NCI-H2196 treated with DMSO at 0.1 percent for 48 hours (cell line): ENCODE data around the gene MRPS34.

Source experiments
- DNase-seq: peaks from one replicate; lab custom pipeline; 2025; ENCODE audit not compliant: unreplicated experiment; lab: John Stamatoyannopoulos, UW

Gene MRPS34

GRCh38 chr16:1771188-1771863, 1.6 kb downstream of the MRPS34 start, which contains the start of gene NME3:
NME3 (minus strand) TSS chr16:1771543; CDS start chr16:1771534, 9 bp downstream.
- peak; percentile 47 for DNase-seq

DNA sequence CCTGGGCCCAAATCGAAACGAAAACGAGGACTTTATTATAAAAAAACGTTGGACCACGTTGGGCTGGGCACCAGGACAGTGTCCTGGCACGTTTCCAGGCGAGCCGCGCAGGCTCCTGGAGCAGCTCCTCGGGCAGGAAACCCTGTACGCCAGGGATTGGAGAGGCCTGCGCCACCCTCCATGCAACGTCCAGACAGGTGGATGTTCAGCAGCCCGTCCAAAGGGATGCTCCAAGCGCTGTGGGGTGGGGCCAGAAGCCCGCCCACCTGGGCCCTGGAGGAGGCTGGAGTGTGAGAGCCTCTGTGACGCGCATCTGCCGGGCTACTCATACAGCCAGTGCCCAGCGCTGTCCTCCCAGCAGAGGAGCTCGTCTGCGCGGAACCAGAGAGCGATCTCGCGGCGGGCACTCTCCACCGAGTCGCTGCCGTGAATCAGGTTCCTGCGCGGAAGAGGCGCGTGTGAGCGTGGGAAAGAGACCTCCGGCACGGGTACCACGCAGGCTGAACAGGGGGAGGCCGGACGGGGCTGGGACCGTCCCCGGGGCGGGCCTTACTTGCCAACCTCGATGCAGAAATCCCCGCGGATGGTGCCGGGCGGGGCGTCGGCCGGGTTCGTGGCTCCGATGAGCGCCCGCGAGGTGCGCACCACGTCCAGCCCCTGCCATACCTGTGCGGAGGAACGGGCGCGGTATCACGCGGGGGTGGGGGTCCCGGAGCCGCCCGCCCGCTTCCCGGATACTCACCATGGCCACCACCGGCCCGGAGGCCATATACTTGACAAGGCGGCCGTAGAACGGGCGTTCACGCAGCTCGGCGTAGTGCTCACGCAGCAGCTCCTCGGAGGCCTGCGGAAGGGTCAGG, 2.4 kb downstream of the MRPS34 start:
- DNase-seq: peak; percentile 88

GRCh38 chr16:1769402-1770300, 3.3 kb downstream of the MRPS34 start:
- no peak for DNase-seq

DNA sequence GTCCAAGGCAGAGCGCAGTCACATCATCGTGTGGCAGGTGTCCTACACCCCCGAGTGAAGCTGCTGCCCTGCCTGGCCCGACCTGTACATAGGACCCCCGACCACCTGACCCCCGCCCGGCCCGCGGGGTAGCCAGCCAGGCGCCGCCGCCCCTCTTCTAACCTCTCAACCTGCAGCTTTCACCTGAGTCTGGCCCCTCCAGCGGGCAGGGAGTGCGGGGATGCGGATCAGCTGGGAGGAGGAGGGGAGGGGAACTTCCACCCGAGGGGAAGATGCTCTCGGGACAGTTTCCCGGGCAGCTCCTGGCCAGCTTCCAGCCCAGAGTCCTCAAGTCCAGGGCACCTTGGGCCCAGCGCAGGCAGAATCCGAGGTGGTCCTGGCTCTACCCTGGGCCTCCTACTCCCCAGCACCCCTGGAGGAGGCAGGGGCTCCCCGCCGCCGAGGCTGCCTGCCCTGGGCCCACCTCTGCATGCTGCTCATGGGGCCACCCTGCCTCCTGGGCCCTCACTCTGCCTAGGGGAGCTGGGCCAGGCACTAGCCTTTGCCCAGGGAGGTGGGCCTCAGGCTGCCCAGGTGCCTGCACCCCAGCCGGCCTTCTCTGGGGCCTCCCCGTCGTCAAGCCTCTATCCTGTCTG, 4.0 kb downstream of the MRPS34 start:
- DNase-seq: no peak

DNA sequence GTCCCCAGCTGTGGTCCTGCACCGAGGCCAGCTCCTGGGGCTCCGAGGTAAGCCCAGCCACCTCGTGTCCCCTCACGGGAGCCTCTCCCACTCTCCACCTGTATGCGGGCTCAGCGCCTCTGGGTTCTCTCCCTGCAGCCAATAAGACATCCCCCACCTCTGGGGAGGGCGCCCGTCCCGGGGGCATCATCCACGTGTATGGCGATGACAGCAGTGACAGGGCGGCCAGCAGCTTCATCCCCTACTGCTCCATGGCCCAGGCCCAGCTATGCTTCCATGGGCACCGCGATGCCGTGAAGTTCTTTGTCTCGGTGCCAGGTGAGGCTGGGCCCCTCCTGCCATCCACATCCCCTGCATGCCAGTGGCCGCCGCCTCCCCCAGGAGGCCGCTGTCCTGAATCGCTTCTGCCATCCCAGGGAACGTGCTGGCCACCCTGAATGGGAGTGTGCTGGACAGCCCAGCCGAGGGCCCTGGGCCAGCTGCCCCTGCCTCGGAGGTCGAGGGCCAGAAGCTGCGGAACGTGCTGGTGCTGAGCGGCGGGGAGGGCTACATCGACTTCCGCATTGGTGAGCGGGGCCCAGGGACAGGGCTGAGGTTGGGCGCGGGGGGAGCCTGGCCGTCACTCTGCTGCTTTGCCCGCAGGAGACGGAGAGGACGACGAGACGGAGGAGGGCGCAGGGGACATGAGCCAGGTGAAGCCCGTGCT, 4.7 kb downstream of the MRPS34 start:
- DNase-seq: no peak

- no peak for DNase-seq
Measured at GRCh38 chr16:1767116-1767994, 5.6 kb downstream of the MRPS34 start.

DNA sequence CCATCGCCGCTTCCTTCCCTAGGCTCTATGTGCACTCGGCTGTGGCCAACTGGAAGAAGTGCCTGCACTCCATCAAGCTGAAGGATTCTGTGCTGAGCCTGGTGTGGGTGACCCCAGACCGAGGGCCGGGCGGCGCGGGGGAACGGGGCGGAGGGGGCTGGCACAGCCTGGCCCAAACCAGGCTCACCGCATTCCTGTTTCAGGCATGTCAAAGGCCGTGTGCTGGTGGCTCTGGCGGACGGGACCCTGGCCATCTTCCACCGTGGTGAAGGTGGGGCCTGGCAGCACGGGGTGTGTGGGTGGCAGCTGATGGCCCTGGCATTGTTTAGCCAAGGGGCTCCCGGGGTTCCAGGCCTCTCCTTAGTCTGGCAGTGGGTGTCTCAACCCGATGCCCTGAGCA, 6.2 kb downstream of the MRPS34 start:
- DNase-seq: no peak

DNA sequence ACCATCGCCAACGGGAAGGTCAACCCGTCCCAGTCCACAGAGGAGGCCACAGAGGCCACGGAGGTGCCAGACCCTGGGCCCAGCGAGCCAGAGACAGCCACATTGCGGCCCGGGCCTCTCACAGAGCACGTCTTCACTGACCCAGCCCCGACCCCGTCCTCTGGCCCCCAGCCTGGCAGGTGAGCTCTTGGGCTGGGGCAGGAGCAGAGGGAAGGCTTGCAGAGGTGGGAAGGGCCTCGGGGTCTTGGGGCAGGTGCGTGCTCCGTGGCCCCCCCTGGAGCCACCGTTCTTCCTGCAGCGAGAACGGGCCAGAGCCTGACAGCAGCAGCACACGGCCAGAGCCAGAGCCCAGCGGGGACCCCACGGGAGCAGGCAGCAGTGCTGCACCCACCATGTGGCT, 6.7 kb downstream of the MRPS34 start:
- DNase-seq: no peak

- DNase-seq: no peak
Measured at GRCh38 chr16:1765826-1766225, 7.1 kb downstream of the MRPS34 start.

GRCh38 chr16:1764971-1765370, 8.0 kb downstream of the MRPS34 start:
- DNase-seq: no peak

GRCh38 chr16:1763521-1764511, 9.1 kb downstream of the MRPS34 start:
- no peak for DNase-seq

- no peak for DNase-seq
Measured at GRCh38 chr16:1762879-1763520, 9.9 kb downstream of the MRPS34 start.

DNA sequence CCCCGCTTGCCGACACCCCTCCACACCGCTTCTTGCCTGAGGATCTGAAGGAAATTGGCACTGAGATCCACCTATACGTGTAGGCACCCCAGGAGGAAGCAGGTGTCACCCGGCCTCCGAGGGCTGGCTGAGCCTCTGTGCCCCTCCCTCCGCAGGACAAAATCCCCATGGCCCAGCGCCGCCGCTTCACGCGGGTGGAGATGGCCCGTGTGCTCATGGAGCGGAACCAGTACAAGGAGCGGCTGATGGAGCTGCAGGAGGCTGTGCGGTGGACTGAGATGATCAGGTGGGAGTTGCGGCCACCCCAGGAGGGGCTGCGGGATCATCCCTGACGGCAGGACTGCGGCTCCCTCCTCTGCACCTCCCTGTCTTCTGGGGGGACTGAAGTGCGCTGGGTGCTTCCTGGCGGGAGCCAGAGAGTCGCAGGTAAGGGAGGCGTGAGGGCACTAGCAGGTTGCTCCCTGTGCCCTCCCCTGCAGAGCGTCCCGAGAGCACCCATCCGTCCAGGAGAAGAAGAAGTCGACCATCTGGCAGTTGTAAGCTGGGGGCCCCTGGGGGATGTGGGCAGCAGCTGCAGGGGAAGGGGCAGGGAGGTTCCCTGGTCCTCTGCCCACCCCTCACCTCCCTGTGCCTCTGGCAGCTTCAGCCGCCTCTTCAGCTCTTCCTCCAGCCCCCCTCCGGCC, 10.6 kb downstream of the MRPS34 start:
- no peak for DNase-seq

- DNase-seq: no peak
Measured at GRCh38 chr16:1761751-1762150, 11.2 kb downstream of the MRPS34 start.

GRCh38 chr16:1760911-1761310, 12.0 kb downstream of the MRPS34 start:
- no peak for DNase-seq

GRCh38 chr16:1759511-1759910, 13.4 kb downstream of the MRPS34 start:
- DNase-seq: no peak

GRCh38 chr16:1758923-1759322, 14.0 kb downstream of the MRPS34 start:
- no peak for DNase-seq
